Tibial artery (tissue), 4 donors: ENCODE results near the gene WAC.
"Not testable (repeated sequence)": the region's sequence is repeated elsewhere in the genome, so short reads cannot be mapped to it uniquely, and the experiment has no call there.

Experiments
- DNase-seq, 2 donors: peaks; one replicate each; pipeline ENCODE4 v3.0.0-alpha.2; 2019
- H3K27ac ChIP-seq, 2 donors: fragments of 200-600 bp; sonication (generic) in 1 of 2; 1 replicate in 1 of 2; 2 replicates in 1 of 2; pipeline ENCODE4 v1.5.1; 2018 to 2019; ENCODE audit warnings: mild to moderate bottlenecking in 1 of 2
- H3K27me3 ChIP-seq, 2 donors: fragments of 200-600 bp; sonication (generic) in 1 of 2; one replicate each; pipeline versions ENCODE4 v1.5.1 to v1.6.0; 2016 to 2019
- H3K36me3 ChIP-seq, 3 donors: fragments of 200-600 bp; sonication (generic) in 2 of 3; one replicate each; pipeline ENCODE4 v1.5.1; 2016 to 2019; ENCODE audit warnings: mild to moderate bottlenecking in 2 of 3
- H3K4me1 ChIP-seq, 4 donors: fragments of 200-600 bp; sonication (generic) in 2 of 4; 1 replicate in 3 of 4; 2 replicates in 1 of 4; pipeline ENCODE4 v1.5.1; 2016 to 2019
- H3K4me3 ChIP-seq, 2 donors: fragments of 200-600 bp; sonication (generic) in 1 of 2; 1 replicate in 1 of 2; 2 replicates in 1 of 2; pipeline ENCODE4 v1.5.1; 2018 to 2019; ENCODE audit warnings: mild to moderate bottlenecking in 2 of 2
- H3K9me3 ChIP-seq, 3 donors: fragments of 200-600 bp; sonication (generic) in 1 of 3; one replicate each; pipeline ENCODE4 v1.5.1; 2016 to 2019
- intact Hi-C: fragments of 100-400 bp; cut with DNase I; formaldehyde crosslinking; loops from one replicate; pipeline ENCODE4 v1.15.0; 2023; ENCODE audit warnings: low total_unique reads
- TF ChIP-seq, protein P1 (sequence below), 2 experiments: fragments of 200-600 bp in 1 of 2; fragments of 450-650 bp in 1 of 2; IDR thresholded peaks; one replicate each; pipeline ENCODE4 v1.5.1; 2017 to 2019; ENCODE audit warnings: antibody characterized with exemption in 2 of 2, mild to moderate bottlenecking in 1 of 2, moderate library complexity in 1 of 2

WAC gene

DNA sequence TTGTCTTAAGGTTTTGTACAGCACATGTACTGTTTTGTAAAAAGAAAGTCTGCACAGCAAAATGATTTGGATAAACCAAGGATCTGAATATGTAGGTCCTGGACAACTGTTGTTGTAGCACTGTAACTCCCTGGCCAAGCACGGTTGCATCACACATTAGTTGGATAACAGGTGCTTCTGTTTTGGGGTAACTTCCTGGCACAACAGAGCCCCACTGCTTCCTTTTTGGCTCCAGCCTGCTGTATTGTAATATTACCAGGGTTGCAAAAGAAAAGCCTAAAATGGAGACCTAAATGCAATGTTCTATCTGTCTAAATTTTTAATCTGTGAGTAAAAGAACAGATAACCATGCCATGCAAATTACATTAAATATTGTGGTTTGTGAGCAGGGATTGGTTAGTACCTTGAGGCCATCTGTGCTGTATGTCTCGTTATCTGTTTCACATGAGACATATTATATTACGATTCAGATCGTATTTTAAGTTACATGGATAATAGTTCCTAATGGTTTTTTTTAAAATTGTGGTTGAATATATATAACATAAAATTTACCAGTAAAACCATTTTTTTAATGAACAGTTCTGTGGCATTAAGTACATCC, 27.5 kb upstream of the WAC start:
- Histone ChIP-seq H3K9me3 (no peaks in the 10 kb centered on the region), H3K27me3 (no peaks in the 10 kb centered on the region), H3K27ac (no peak overlapping the region), H3K4me1 (no peaks in the 10 kb centered on the region), H3K4me3 (no peak overlapping the region), H3K36me3 (no peaks in the 10 kb centered on the region)
- intact Hi-C loops, result no loop called here
- DNase-seq, result no peak
- TF ChIP-seq, protein P1, sequence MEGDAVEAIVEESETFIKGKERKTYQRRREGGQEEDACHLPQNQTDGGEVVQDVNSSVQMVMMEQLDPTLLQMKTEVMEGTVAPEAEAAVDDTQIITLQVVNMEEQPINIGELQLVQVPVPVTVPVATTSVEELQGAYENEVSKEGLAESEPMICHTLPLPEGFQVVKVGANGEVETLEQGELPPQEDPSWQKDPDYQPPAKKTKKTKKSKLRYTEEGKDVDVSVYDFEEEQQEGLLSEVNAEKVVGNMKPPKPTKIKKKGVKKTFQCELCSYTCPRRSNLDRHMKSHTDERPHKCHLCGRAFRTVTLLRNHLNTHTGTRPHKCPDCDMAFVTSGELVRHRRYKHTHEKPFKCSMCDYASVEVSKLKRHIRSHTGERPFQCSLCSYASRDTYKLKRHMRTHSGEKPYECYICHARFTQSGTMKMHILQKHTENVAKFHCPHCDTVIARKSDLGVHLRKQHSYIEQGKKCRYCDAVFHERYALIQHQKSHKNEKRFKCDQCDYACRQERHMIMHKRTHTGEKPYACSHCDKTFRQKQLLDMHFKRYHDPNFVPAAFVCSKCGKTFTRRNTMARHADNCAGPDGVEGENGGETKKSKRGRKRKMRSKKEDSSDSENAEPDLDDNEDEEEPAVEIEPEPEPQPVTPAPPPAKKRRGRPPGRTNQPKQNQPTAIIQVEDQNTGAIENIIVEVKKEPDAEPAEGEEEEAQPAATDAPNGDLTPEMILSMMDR (IDR thresholded peaks at IDR 0.05), result no peak

DNA sequence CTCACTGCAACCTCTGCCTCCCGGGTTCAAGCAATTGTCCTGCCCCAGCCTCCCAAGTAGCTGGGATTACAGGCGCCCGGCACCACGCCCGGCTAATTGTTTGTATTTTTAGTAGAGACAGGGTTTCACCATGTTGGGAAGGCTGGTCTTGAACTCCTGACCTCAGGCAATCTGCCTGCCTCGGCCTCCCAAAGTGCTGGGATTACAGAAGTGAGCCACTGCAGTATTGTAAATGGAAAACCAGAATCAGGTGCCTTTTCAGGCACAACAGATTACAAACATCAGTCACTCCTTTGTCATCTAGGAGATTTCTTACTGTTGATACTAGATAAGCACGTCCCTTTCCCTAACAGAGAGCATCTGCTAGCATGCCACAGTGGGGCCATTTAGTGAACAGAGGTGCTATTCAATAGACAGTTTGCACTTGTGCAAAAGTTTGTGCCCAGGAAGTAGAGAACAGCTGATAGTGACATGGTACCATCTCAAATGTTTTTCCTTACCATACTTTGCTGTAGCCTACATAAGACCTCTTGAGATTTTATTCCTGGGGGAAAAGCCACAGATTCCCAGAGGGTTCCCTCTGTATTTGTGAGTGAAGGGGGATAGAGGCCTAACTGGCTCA, 24.5 kb upstream of the WAC start:
- intact Hi-C loops, result no loop called here
- no peaks in the 10 kb centered on the region for H3K9me3 ChIP-seq
- DNase-seq, result no peak
- H3K36me3 ChIP-seq, result no peaks in the 10 kb centered on the region
- no peaks in the 10 kb centered on the region for H3K27me3 ChIP-seq
- no peak overlapping the region for H3K4me3 ChIP-seq
- no peaks in the 10 kb centered on the region for H3K4me1 ChIP-seq
- H3K27ac ChIP-seq, result no peak overlapping the region
- TF ChIP-seq, protein P1 (IDR thresholded peaks at IDR 0.05), result no peak

DNA sequence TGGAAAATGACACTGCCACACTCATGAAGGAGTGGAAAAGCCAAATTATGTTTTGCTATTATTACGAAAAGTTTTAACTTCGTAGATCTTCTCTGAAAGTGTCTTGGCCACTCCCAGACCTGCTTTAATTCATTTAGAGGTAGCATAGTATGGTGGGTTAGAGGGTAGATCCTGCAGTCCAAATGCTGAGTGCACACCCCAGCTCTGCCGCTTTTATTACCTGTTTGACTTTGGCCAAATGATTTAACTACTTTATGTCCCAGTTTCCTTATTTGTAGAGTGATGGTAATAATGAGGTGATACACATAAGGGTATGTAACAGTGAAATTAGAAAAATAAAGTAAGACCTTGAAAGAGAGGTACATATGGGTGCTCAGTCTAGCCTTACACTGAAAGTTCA, 23.6 kb upstream of the WAC start:
- Histone ChIP-seq H3K36me3 (no peaks in the 10 kb centered on the region), H3K4me3 (no peak overlapping the region), H3K27ac (no peak overlapping the region), H3K27me3 (no peaks in the 10 kb centered on the region), H3K4me1 (no peaks in the 10 kb centered on the region), H3K9me3 (no peaks in the 10 kb centered on the region)
- TF ChIP-seq, protein P1 (IDR thresholded peaks at IDR 0.05), result no peak
- DNase-seq, result no peak
- intact Hi-C loops, result no loop called here

DNA sequence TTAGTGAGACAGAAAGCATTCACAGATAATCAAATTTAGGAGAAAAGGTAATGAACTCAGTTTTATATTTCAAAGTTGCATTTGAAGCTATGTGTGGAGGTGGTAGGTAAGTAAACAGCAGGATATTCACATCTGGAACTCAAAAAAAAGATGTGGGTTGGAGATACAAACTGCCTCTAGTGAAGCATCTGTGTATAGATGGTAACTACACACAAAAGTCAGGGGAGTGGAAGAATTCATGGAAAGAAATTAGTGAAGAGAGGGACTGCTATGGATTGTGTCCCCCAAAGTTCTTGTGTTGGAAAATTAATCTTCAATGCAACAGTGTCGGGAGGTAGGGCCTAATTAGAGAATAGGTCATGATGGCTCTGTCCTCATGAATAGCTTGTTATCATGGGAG, 18.3 kb upstream of the WAC start:
- no peak for DNase-seq
- Histone ChIP-seq H3K4me3 (no peak overlapping the region), H3K36me3 (no peaks in the 10 kb centered on the region), H3K4me1 (no peaks in the 10 kb centered on the region), H3K27ac (no peak overlapping the region), H3K9me3 (peaks cover 0 to 7% (median 5%) of the 10 kb centered on the region in 3 donors), H3K27me3 (no peaks in the 10 kb centered on the region)
- TF ChIP-seq, protein P1 (IDR thresholded peaks at IDR 0.05), result no peak
- intact Hi-C loops, result no loop called here

DNA sequence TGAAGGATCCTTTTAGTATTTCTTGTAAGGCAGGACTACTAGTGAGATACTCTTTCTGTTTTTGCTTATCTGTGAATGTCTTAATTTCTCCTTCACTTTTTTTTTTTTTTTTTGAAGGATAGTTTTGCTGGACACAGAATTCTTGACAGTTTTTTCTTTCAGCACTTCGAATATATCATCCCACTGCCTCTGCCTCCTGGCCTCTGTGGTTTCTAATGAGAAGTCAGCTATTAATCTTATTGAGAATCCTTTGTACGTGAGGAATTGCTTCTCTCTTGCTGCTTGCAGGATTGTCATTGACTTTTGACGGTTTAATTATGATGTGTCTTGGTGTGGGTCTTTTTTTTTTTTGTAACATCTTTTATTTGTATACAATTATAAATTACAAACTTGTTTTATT, 12.6 kb upstream of the WAC start:
- Histone ChIP-seq H3K4me1 (no peaks in the 10 kb centered on the region), H3K27me3 (no peaks in the 10 kb centered on the region), H3K9me3 (peaks cover 0 to 7% (median 5%) of the 10 kb centered on the region in 3 donors), H3K4me3 (no peak overlapping the region), H3K36me3 (peaks cover 13 to 19% (median 17%) of the 10 kb centered on the region in 3 donors), H3K27ac (no peak overlapping the region)
- TF ChIP-seq, protein P1 (IDR thresholded peaks at IDR 0.05), result no peak
- DNase-seq, result no peak
- intact Hi-C loops, result no loop called here

DNA sequence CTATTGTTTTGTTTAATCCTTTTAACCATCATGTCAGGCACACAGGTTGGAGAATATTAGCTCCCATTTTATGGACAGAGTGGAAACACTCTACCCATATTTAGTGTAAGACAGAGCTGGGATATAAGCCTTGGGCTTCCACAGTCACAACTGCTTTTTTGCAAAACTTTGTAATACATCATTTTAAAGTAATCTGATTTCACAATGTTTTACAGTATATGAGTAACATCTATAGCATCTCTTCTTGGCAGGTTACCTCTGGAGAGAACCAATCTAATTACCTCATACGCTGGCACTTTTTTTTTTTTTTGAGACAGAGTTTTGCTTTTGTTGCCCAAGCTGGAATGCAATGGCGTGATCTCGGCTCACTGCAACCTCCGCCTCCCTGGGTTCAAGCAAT, 12.1 kb upstream of the WAC start:
- H3K27ac ChIP-seq, H3K4me3 ChIP-seq, intact Hi-C loops, H3K4me1 ChIP-seq, DNase-seq, H3K27me3 ChIP-seq, H3K9me3 ChIP-seq: not testable (repeated sequence)
- H3K36me3 ChIP-seq, result peaks cover 17 to 23% (median 22%) of the 10 kb centered on the region in 3 donors

DNA sequence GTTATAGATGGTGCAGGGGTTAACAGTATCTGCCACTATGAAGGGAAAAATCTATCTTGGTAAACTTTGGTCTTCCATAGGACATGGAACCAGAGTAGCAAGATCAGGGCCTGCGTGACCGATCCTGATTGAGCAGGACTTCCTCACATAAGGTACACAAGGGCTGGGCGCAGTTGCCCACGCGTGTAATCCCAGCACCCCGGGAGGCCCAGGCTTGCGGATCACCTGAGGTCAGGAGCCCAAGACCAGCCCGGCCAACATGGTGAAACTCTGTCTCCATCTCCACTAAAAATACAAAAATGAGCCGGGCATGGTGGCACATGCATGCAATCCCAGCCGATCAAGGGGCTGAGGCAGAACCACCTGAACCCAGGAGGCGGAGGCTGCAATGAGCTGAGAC, 11.0 kb upstream of the WAC start:
- H3K9me3 ChIP-seq, H3K4me3 ChIP-seq, intact Hi-C loops, DNase-seq, H3K4me1 ChIP-seq, H3K27ac ChIP-seq, H3K27me3 ChIP-seq: not testable (repeated sequence)
- H3K36me3 ChIP-seq, result peaks cover 20 to 23% (median 23%) of the 10 kb centered on the region in 3 donors
